K562 (cell line): ENCODE measurements around the gene COX5A. TPM values are rescaled to one million over a fixed set of nuclear protein-coding genes. Genes with fewer than 3 reads are reported as not detected.

Experiments used
- ATAC-seq: fragments of 200-7000 bp; cut with Tn5 transposase; 3 replicates; pipeline ENCODE4 v1.9.1; 2020; ENCODE audit warnings: moderate library complexity
- BruUV-seq: library from RNA; stranded (reverse); fragments of 400-500 nt; replicated peaks from 2 replicates; lab custom pipeline; 2021; lab: Mats Ljungman, UMichigan
- CTCF ChIA-PET: fragments of 300-600 bp; formaldehyde crosslinking; extraction: SDS; loops from one replicate; lab custom pipeline; 2021; ENCODE audit warnings: low intra/inter-chr PET ratio; lab: Yijun Ruan, JAX
- POLR2A ChIA-PET: fragments of 300-600, 350-650 bp; sonication (Branson Sonifier 250); formaldehyde crosslinking; extraction: SDS; loops from one replicate; lab custom pipeline; 2021; ENCODE audit warnings: antibody characterized with exemption, inconsistent platforms; lab: Yijun Ruan, JAX
- DNase-seq, 4 experiments: peaks; one replicate each; pipeline versions ENCODE4 v3.0.0 to v3.0.0-alpha.2; 2011 to 2018; ENCODE audit warnings: low spot score in 3 of 4, mixed read lengths in 3 of 4; ENCODE audit errors: extremely low read depth in 1 of 4
- FAIRE-seq: peaks from 2 replicates; lab custom pipeline; 2011; peaks lifted over from hg19 to GRCh38; lab: Jason Lieb, UNC
- H2AFZ ChIP-seq: 2 replicates; pipeline ENCODE4 v1.6.0; 2011; ENCODE audit warnings: low read depth, low read length, control low read depth, inconsistent platforms
- H3K27ac ChIP-seq: fragments of 200-600 bp; 3 replicates; pipeline ENCODE4 v1.8.0; 2011; ENCODE audit warnings: low read depth, mild to moderate bottlenecking, control low read depth, inconsistent platforms, low read length, moderate library complexity, mixed read lengths; ENCODE audit errors: extremely low read depth
- H3K27me3 ChIP-seq, 2 experiments: fragments of 300-600 bp in 1 of 2; 2 replicates in 1 of 2; 3 replicates in 1 of 2; pipeline versions ENCODE4 v1.6.0 to v1.8.0; 2011; ENCODE audit warnings: inconsistent platforms in 2 of 2, low read length in 2 of 2, mild to moderate bottlenecking in 1 of 2, mixed read lengths in 1 of 2, moderate library complexity in 1 of 2; ENCODE audit not compliant: control insufficient read depth in 2 of 2, insufficient read depth in 2 of 2
- H3K36me3 ChIP-seq: fragments of 300-600 bp; 3 replicates; pipeline ENCODE4 v1.8.0; 2011; ENCODE audit warnings: mild to moderate bottlenecking, low read length, inconsistent platforms; ENCODE audit not compliant: control insufficient read depth, insufficient read depth
- H3K4me1 ChIP-seq, 2 experiments: fragments of 200-600 bp in 1 of 2; replicated peaks in 1 of 2; 2 replicates in 1 of 2; 3 replicates in 1 of 2; pipeline versions ENCODE4 v1.5.1 to v1.8.0; 2011; ENCODE audit warnings: inconsistent platforms in 2 of 2, low read length in 2 of 2, mild to moderate bottlenecking in 1 of 2, mixed read lengths in 1 of 2, moderate library complexity in 1 of 2; ENCODE audit not compliant: control insufficient read depth in 2 of 2, insufficient read depth in 2 of 2
- H3K4me2 ChIP-seq: 2 replicates; pipeline ENCODE4 v1.6.1; 2011; ENCODE audit warnings: low read length, control low read depth, inconsistent platforms, mixed read lengths; ENCODE audit not compliant: insufficient read depth
- H3K4me3 ChIP-seq: fragments of 200-600 bp; sonication (generic), shearing (Covaris generic); 2 replicates; pipeline ENCODE4 v1.5.1; 2016; ENCODE audit warnings: control low read depth, inconsistent platforms
- H3K79me2 ChIP-seq: fragments of 200-600 bp; 3 replicates; pipeline ENCODE4 v1.8.0; 2011; ENCODE audit warnings: low read length, inconsistent platforms; ENCODE audit not compliant: control insufficient read depth, insufficient read depth
- H3K9ac ChIP-seq, 2 experiments: 2 replicates each; pipeline versions ENCODE4 v1.6.0 to v1.6.1; 2011; ENCODE audit warnings: low read depth in 2 of 2, low read length in 2 of 2, control low read depth in 1 of 2, inconsistent platforms in 1 of 2, mild to moderate bottlenecking in 1 of 2, mixed read lengths in 1 of 2; ENCODE audit not compliant: insufficient read depth in 1 of 2
- H3K9me1 ChIP-seq: one replicate; pipeline ENCODE4 v1.6.0; 2011; ENCODE audit warnings: inconsistent platforms, mild to moderate bottlenecking, low read length, moderate library complexity; ENCODE audit not compliant: control insufficient read depth, insufficient read depth
- H3K9me3 ChIP-seq: replicated peaks from 2 replicates; pipeline ENCODE4 v1.5.1; 2011; ENCODE audit warnings: low read depth, low read length, inconsistent platforms; ENCODE audit not compliant: control insufficient read depth, insufficient read depth
- H4K20me1 ChIP-seq: replicated peaks from 2 replicates; pipeline ENCODE4 v1.6.1; 2011; ENCODE audit warnings: low read length, inconsistent platforms, mixed read lengths; ENCODE audit not compliant: control insufficient read depth, insufficient read depth
- CTBP1 ChIP-seq: fragments of 450-650 bp; IDR thresholded peaks from 2 replicates; pipeline ENCODE4 v1.6.1; 2016; ENCODE audit warnings: borderline replicate concordance
- XRCC5 ChIP-seq: fragments of 200-400 bp; formaldehyde crosslinking; IDR thresholded peaks from 2 replicates; pipeline ENCODE4 v1.6.1; 2017; ENCODE audit warnings: low read depth, mild to moderate bottlenecking, low read length
- ZNF121 ChIP-seq: sonication (generic); formaldehyde crosslinking; conservative IDR thresholded peaks from 2 replicates; pipeline ENCODE4 v1.8.0; 2022; ENCODE audit warnings: missing genetic modification reagents
- ZNF274 ChIP-seq: IDR thresholded peaks from 2 replicates; pipeline ENCODE4 v1.6.1; 2011; ENCODE audit warnings: low read depth, mild to moderate bottlenecking, low read length, moderate library complexity, borderline replicate concordance
- WGBS: fragments of 100-300 bp; shearing (Covaris generic); methylation state at CpG from one replicate; pipeline ENCODE4 v1.1.6; 2016; ENCODE audit warnings: low coverage, mixed read lengths; ENCODE audit not compliant: insufficient coverage; ENCODE audit errors: missing lambda C conversion rate; 5-methylcytosine and 5-hydroxymethylcytosine counted together
- in situ Hi-C: fragments of 300-500 bp; cut with MboI; formaldehyde crosslinking; loops from 4 replicates; pipeline ENCODE4 v1.15.0; 2018; ENCODE audit warnings: inconsistent platforms, mixed read lengths
- intact Hi-C: fragments of 100-400 bp; cut with micrococcal nuclease; formaldehyde crosslinking; loops from 2 replicates; pipeline ENCODE4 v1.14.2; 2022
- polyA plus RNA-seq, 8 experiments: library from polyadenylated mRNA; depleted of rRNA in 4 of 8; stranded (reverse) in 5 of 8; unstranded in 3 of 8; fragments of >200 nt; fragmentation: Nextera tagmentation in 2 of 8; fragmentation: Illumina TruSeq in 1 of 8; extraction: Ambion mirVana in 2 of 8; extraction: Trizol in 1 of 8; gene quantifications; 2 replicates each; pipeline versions ENCODE4 v1.2.1 to v1.2.3, GENCODE V29; 2011 to 2014; ENCODE audit warnings: inconsistent platforms in 1 of 8, missing spikeins in 1 of 8
- total RNA-seq, 7 experiments: library from RNA; depleted of rRNA in 6 of 7; stranded (reverse); fragments of >200 nt in 6 of 7; fragmentation: Illumina TruSeq in 2 of 7; extraction: Trizol in 2 of 7; gene quantifications; 2 replicates each; pipeline versions ENCODE4 v1.2.1 to v1.2.3, GENCODE V29; 2011 to 2021; ENCODE audit warnings: low replicate concordance in 1 of 7
- TF ChIP-seq, protein P1 (sequence below): fragments of 450-650 bp; IDR thresholded peaks from 2 replicates; pipeline ENCODE4 v1.6.1; 2016
- TF ChIP-seq, protein P2 (sequence below): sonication (generic); formaldehyde crosslinking; IDR thresholded peaks from 2 replicates; pipeline ENCODE4 v1.9.0; 2022; ENCODE audit warnings: mild to moderate bottlenecking, missing genetic modification reagents

COX5A gene
- total and polyA plus RNA-seq, 9 of the 15 experiments (the other 6 are each of a cell fraction or from before 2014, with no cell fraction given) = 86.8 to 553 (median 371) TPM

DNA sequence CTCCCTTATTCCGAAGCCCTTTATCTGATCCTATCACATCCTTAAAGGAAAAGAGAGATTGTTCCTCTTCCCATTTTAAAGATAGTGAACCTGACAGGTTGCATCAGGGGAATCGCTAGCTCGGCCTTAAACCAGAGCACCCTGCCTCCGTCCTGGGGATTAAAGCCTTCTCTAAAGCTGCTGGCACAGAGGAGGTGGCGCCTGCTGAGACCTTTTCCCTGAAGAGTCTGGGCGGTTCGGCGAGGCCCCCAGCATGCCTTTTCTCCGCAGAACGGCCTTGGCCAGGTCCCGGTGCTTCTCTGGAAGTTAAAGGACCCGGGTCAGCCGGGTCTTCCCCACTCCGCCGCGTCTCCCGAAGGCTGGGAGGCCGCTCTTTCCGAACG, 31.8 kb downstream of the COX5A start (continued):
- TF ChIP-seq, protein P1, sequence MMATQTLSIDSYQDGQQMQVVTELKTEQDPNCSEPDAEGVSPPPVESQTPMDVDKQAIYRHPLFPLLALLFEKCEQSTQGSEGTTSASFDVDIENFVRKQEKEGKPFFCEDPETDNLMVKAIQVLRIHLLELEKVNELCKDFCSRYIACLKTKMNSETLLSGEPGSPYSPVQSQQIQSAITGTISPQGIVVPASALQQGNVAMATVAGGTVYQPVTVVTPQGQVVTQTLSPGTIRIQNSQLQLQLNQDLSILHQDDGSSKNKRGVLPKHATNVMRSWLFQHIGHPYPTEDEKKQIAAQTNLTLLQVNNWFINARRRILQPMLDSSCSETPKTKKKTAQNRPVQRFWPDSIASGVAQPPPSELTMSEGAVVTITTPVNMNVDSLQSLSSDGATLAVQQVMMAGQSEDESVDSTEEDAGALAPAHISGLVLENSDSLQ = no peak
- TF ChIP-seq XRCC5 (no peak), CTBP1 (peak; percentile 11; the same call in 1 of the 2 replicates)
- TF ChIP-seq, protein P2, sequence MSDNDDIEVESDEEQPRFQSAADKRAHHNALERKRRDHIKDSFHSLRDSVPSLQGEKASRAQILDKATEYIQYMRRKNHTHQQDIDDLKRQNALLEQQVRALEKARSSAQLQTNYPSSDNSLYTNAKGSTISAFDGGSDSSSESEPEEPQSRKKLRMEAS (CRISPR knock-in tag) = 0 out of 2 replicates have a peak, but pooled peaks have one; percentile 8

DNA sequence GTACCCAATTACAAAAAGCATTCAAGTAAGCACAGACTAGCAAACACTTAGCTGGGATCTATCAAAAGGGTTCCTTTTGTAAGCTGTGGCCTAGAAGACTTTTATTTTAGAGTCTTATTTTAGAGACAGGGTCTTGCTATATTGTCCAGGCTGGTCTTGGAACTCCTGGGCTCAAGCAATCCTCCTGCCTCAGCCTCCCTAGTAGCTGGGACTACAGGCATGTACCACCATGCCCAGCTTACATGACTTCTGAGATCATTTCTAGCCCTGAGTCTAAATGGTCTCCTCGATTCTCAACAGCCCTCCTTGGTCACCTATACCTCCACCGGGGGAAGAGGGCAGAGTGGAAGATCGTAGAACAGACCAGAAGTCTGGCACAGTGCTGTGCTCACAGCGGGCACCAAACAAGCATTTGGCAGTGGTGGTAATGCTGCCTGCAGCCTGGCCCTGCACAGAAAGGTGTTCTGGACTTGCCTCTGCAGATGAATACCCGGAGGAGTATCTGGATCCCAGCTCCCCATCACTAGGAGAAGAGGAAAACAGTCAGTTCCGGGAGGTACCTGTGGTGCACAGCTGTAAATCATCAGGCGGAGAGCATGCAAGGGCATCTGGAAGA, 33.6 kb downstream of the COX5A start:
- H3K79me2 ChIP-seq = peaks cover 23% of the 10 kb centered on the region
- BruUV-seq = no TSS peak
- no peaks in the 10 kb centered on the region for H3K27me3 ChIP-seq
- 91% methylated on average over 7 of the region's 7 CpGs for WGBS
- peaks cover 13 to 14% of the 10 kb centered on the region in 2 experiments; a peak in 4 of 5 replicates for H3K4me1 ChIP-seq
- in situ Hi-C loops (no loop called here), intact Hi-C loops (no loop called here)
- no peaks in the 10 kb centered on the region for H3K9me1 ChIP-seq
- H2AFZ ChIP-seq = no peak overlapping the region
- FAIRE-seq = no peak
- H4K20me1 ChIP-seq = no peaks in the 10 kb centered on the region
- TF ChIP-seq ZNF274 = no peak
- TF ChIP-seq ZNF121 (CRISPR knock-in tag) = peak; percentile 25; the same call in 1 of the 2 replicates
- ATAC-seq = no peak
- H3K4me2 ChIP-seq = no peak overlapping the region
- POLR2A ChIA-PET = interaction anchor here (0.6 to 1.7 kb wide), 4 partner anchors 9 to 359 kb away, joined by 3 to 10 read pairs (median 4); no protein-coding TSS in a partner anchor
- CTCF ChIA-PET = no interaction called here
- no peaks in the 10 kb centered on the region for H3K9me3 ChIP-seq
- no peak overlapping the region for H3K9ac ChIP-seq
- no peak overlapping the region for H3K4me3 ChIP-seq
- no peak overlapping the region for H3K27ac ChIP-seq
- peaks cover 52% of the 10 kb centered on the region for H3K36me3 ChIP-seq
- no peak for DNase-seq
